ENCODE data around the gene C4orf36. TPM values are rescaled to one million over a fixed set of nuclear protein-coding genes. Genes with fewer than 3 reads are reported as not detected.

Gene C4orf36, protein sequence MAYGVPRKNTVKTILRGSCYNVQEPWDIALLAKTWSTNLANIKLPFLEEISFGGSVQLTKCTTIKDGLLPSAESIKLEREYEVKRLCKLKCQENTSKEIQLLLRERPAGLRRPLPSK
- polyA plus RNA-seq (2013, experiment 1 of 2), result 0.50 TPM
- 0.12 TPM for polyA plus RNA-seq (2013, experiment 2 of 2)

DNA sequence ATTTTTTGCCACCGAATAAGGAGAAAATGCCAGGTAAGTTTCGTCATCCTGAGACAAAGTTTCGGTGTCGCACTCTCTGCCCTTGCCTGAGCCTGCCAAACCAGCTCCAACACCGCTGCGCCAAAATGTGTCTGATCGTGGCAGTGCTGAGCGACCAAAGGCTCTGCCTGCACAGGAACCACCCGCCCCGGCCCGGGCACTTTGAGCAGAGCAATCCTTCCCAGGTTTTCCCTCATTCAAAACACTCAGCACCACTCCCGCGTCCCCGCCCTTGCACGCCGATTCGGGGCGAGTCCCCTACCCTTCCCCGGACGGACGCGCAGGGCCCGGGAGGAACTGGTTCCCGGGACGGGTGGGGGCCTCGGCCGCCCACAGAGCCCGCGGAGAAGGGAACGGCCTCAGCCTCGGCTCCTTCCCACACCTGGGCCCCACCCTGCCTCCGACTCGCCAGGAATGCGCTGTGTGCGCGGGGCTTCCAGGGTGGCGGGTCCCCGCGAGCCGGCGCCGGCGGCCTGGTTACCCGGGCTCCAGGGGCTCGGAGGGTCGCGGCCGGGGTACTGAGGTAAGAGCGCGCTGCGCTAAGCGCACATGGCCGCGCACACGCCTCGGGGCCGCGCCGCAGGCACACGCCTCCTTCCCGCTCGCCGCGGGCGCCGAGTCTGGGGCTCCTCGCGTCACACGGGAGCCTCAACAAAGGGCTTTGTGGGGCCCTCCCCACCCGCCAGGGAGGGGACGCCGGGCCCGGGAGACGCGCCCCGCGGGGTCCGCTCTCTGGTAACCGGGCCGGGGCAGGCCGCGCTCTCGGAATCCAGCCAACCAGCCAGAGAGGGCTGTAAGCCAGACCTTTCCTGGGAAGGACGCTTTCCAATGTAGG lies at the start of gene C4orf36:
TSS of gene C4orf36 (minus strand) at position 661 of the 874 bp plus-strand sequence. CDS start 902 bp downstream, outside the sequence.
- WGBS, result 1% methylated on average over 76 of the region's 84 CpGs
- DNase-seq, result peak; percentile 41

DNA sequence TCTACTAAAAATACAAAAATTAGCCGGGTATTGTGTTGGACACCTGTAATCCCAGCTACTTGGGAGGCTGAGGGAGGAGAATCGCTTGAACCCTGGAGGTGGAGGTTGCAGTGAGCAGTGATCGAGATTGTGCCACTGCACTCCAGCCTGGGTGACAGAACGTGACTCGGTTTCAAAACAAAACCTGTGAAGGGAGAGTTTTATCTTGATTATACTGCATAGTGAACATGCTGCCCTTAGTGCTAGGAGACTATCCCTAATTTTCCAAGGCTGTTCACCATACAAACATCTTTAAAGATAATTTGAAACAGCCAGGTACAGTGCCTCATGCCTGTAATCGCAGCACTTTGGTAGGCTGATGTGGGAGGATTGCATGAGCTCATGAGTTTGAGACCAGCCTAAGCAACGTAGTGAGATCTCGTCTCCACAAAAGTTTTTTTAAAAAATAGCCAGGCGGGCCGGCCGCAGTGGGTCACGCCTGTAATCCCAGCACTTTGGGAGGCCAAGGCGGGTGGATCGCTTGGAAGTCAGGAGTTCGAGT lies 48.8 kb upstream of the C4orf36 start:
- DNase-seq, result no peak
- Histone ChIP-seq H2BK15ac (ENCODE audit: low read depth, poor library complexity, severe bottlenecking) (no peak overlapping the region), H2AK5ac (ENCODE audit: low read length, severe bottlenecking) (no peak overlapping the region), H3K4me1 (ENCODE audit: control insufficient read depth, insufficient read depth, low read depth, low read length) (peaks cover 3% of the 10 kb centered on the region), H2BK120ac (ENCODE audit: low read depth, low read length) (no peak overlapping the region), H3K4me3 (ENCODE audit: insufficient read depth in 1 of 2, low read depth in 1 of 2, low read length in 2 of 2) (no peak overlapping the region), H3K79me1 (replicated peaks; ENCODE audit: low read length, poor library complexity, severe bottlenecking) (peaks cover 19% of the 10 kb centered on the region), H3K14ac (ENCODE audit: low read length in 2 of 2) (no peak overlapping the region), H3K27me3 (ENCODE audit: control insufficient read depth in 1 of 2, insufficient read depth in 1 of 2, low read length in 2 of 2) (no peaks in the 10 kb centered on the region), H3K23ac (ENCODE audit: low read length in 2 of 2) (no peak overlapping the region), H3K18ac (ENCODE audit: low read depth in 1 of 2, low read length in 2 of 2) (no peak overlapping the region), H3K9me3 (ENCODE audit: control insufficient read depth, low read length) (no peaks in the 10 kb centered on the region), H4K91ac (ENCODE audit: low read length) (no peak overlapping the region), H2BK5ac (ENCODE audit: low read depth, low read length, poor library complexity, severe bottlenecking) (no peak overlapping the region), H3K4me2 (ENCODE audit: low read length, poor library complexity, severe bottlenecking) (no peak overlapping the region), H2AFZ (ENCODE audit: low read depth, low read length) (no peak overlapping the region), H4K8ac (ENCODE audit: low read length) (no peak overlapping the region), H3K27ac (ENCODE audit: low read length, poor library complexity, severe bottlenecking) (no peak overlapping the region), H3K36me3 (ENCODE audit: control insufficient read depth in 1 of 2, insufficient read depth in 2 of 2, low read depth in 1 of 2, low read length in 2 of 2) (no peaks in the 10 kb centered on the region), H3K4ac (ENCODE audit: low read depth in 1 of 2, low read length in 2 of 2) (peak overlapping the region in 1 of 2 experiments; percentile 49), H2BK12ac (ENCODE audit: low read length in 2 of 2) (no peak overlapping the region), H3K9ac (ENCODE audit: low read length) (no peak overlapping the region)
- WGBS, result 97% methylated on average over 13 of the region's 15 CpGs

More for the DNA sequence above, at the start of gene C4orf36:
- Histone ChIP-seq H2BK12ac (ENCODE audit: low read length in 2 of 2) (peak within 1 kb of the TSS in 1 of 2 experiments; percentile 21), H3K4me3 (ENCODE audit: insufficient read depth in 1 of 2, low read depth in 1 of 2, low read length in 2 of 2) (peak within 1 kb of the TSS; percentile 82 to 85), H3K9me3 (ENCODE audit: control insufficient read depth, low read length) (no peaks in the 10 kb centered on the region), H3K79me1 (replicated peaks; ENCODE audit: low read length, poor library complexity, severe bottlenecking) (no peaks in the 10 kb centered on the region), H4K91ac (ENCODE audit: low read length) (peak within 1 kb of the TSS; percentile 81), H3K18ac (ENCODE audit: low read depth in 1 of 2, low read length in 2 of 2) (peak within 1 kb of the TSS; percentile 5 to 72), H3K36me3 (ENCODE audit: control insufficient read depth in 1 of 2, insufficient read depth in 2 of 2, low read depth in 1 of 2, low read length in 2 of 2) (peaks cover 0 to 3% of the 10 kb centered on the region in 2 experiments), H3K4ac (ENCODE audit: low read depth in 1 of 2, low read length in 2 of 2) (peak within 1 kb of the TSS in 1 of 2 experiments; percentile 68), H2BK5ac (ENCODE audit: low read depth, low read length, poor library complexity, severe bottlenecking) (peak within 1 kb of the TSS; percentile 47), H3K4me2 (ENCODE audit: low read length, poor library complexity, severe bottlenecking) (peak within 1 kb of the TSS; percentile 97), H3K4me1 (ENCODE audit: control insufficient read depth, insufficient read depth, low read depth, low read length) (peaks cover 8% of the 10 kb centered on the region), H4K8ac (ENCODE audit: low read length) (peak within 1 kb of the TSS; percentile 86), H3K9ac (ENCODE audit: low read length) (peak within 1 kb of the TSS; percentile 86), H3K27ac (ENCODE audit: low read length, poor library complexity, severe bottlenecking) (peak within 1 kb of the TSS; percentile 18), H2AK5ac (ENCODE audit: low read length, severe bottlenecking) (peak within 1 kb of the TSS; percentile 4), H2BK120ac (ENCODE audit: low read depth, low read length) (no peak within 1 kb of the TSS), H2BK15ac (ENCODE audit: low read depth, poor library complexity, severe bottlenecking) (peak within 1 kb of the TSS; percentile 60), H3K14ac (ENCODE audit: low read length in 2 of 2) (peak within 1 kb of the TSS; percentile 8 to 92), H2AFZ (ENCODE audit: low read depth, low read length) (peak within 1 kb of the TSS; percentile 91), H3K27me3 (ENCODE audit: control insufficient read depth in 1 of 2, insufficient read depth in 1 of 2, low read length in 2 of 2) (no peaks in the 10 kb centered on the region), H3K23ac (ENCODE audit: low read length in 2 of 2) (peak within 1 kb of the TSS; percentile 46 to 83)

DNA sequence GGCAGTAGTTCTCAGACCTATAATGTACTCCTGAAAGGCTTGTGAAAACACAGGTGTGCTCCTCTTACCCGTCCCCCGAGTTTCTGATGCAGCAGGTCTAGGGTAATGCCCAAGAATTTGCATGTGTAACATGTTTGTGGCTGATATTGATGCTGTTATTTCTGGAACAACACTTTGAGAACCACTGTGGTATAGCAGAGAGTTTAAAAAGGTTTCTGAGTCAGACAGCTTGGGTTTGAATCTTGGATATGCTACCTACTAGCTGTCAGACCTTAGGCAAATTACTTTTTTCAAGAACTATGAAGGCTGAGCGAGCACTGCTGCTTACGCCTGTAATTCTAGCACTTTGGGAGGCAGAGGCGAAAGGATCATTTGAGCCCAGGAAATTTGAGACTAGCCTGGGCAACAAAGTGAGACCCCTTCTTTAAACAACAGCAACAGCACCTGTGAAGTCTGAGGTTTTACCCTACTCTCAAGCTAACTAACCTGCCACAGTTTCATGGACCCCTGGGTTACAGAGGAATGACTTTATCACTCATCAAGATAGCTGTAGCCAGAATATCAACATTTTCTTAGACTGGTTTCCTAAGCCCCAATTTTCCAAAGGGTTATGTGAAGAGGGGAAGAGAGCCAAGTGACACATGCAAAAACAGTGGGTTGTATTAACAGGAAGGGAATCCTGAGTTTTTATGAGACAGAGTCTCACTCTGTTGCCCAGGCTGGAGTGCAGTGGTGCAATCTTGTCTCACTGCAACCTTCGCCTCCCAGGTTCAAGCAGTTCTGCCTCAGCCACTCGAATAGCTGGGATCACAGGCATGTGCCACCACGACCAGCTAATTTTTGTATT lies 47.7 kb upstream of the C4orf36 start:
- Histone ChIP-seq H3K4ac (ENCODE audit: low read depth in 1 of 2, low read length in 2 of 2) (no peak overlapping the region), H3K4me1 (ENCODE audit: control insufficient read depth, insufficient read depth, low read depth, low read length) (peaks cover 3% of the 10 kb centered on the region), H2BK120ac (ENCODE audit: low read depth, low read length) (no peak overlapping the region), H3K27ac (ENCODE audit: low read length, poor library complexity, severe bottlenecking) (no peak overlapping the region), H2AFZ (ENCODE audit: low read depth, low read length) (no peak overlapping the region), H3K9me3 (ENCODE audit: control insufficient read depth, low read length) (no peaks in the 10 kb centered on the region), H3K36me3 (ENCODE audit: control insufficient read depth in 1 of 2, insufficient read depth in 2 of 2, low read depth in 1 of 2, low read length in 2 of 2) (no peaks in the 10 kb centered on the region), H3K4me3 (ENCODE audit: insufficient read depth in 1 of 2, low read depth in 1 of 2, low read length in 2 of 2) (no peak overlapping the region), H2AK5ac (ENCODE audit: low read length, severe bottlenecking) (no peak overlapping the region), H4K8ac (ENCODE audit: low read length) (no peak overlapping the region), H3K79me1 (replicated peaks; ENCODE audit: low read length, poor library complexity, severe bottlenecking) (peaks cover 14% of the 10 kb centered on the region), H3K4me2 (ENCODE audit: low read length, poor library complexity, severe bottlenecking) (no peak overlapping the region), H4K91ac (ENCODE audit: low read length) (no peak overlapping the region), H3K23ac (ENCODE audit: low read length in 2 of 2) (no peak overlapping the region), H3K18ac (ENCODE audit: low read depth in 1 of 2, low read length in 2 of 2) (peak overlapping the region in 1 of 2 experiments; percentile 18), H3K27me3 (ENCODE audit: control insufficient read depth in 1 of 2, insufficient read depth in 1 of 2, low read length in 2 of 2) (no peaks in the 10 kb centered on the region), H3K14ac (ENCODE audit: low read length in 2 of 2) (no peak overlapping the region), H2BK15ac (ENCODE audit: low read depth, poor library complexity, severe bottlenecking) (no peak overlapping the region), H2BK5ac (ENCODE audit: low read depth, low read length, poor library complexity, severe bottlenecking) (no peak overlapping the region), H3K9ac (ENCODE audit: low read length) (no peak overlapping the region), H2BK12ac (ENCODE audit: low read length in 2 of 2) (peak overlapping the region; percentile 37 to 86)
- DNase-seq, result peak; percentile 34
- WGBS, result 90% methylated on average over 8 of the region's 8 CpGs

Measured in mesenchymal stem cell (in vitro differentiated cells and primary cell).